BE2C (cell line): ENCODE data around the gene SIPA1L3.

Source experiments
- DNase-seq: peaks from one replicate; pipeline ENCODE4 v3.0.0-alpha.2; 2020
- H3K27me3 ChIP-seq: fragments of 250-450 bp; sonication (Bioruptor Pico); 2 replicates; pipeline ENCODE4 v1.5.1; 2020; ENCODE audit warnings: mild to moderate bottlenecking
- H3K36me3 ChIP-seq: fragments of 250-450 bp; sonication (Bioruptor Pico); 2 replicates; pipeline ENCODE4 v1.5.1; 2020; ENCODE audit warnings: mild to moderate bottlenecking
- H3K4me1 ChIP-seq: fragments of 250-450 bp; sonication (Bioruptor Pico); 2 replicates; pipeline ENCODE4 v1.5.1; 2020
- H3K4me3 ChIP-seq: 2 replicates; pipeline ENCODE4 v1.5.1; 2011; ENCODE audit warnings: low read depth, low read length
- H3K9me3 ChIP-seq: fragments of 250-450 bp; sonication (Bioruptor Pico); 2 replicates; pipeline ENCODE4 v1.5.1; 2020
- CTCF ChIP-seq: IDR thresholded peaks from 2 replicates; pipeline ENCODE4 v1.5.1; 2012; ENCODE audit warnings: mild to moderate bottlenecking, low read depth, low read length

The SIPA1L3 gene

GRCh38 chr19:38184815-38185214 lies 277.8 kb downstream of the SIPA1L3 start:
- no peak for TF ChIP-seq CTCF
- no peak overlapping the region for H3K4me3 ChIP-seq
- no peaks in the 10 kb centered on the region for H3K27me3 ChIP-seq
- no peak for DNase-seq
- H3K36me3 ChIP-seq: peaks cover 6% of the 10 kb centered on the region
- H3K9me3 ChIP-seq: no peaks in the 10 kb centered on the region
- H3K4me1 ChIP-seq: no peaks in the 10 kb centered on the region

GRCh38 chr19:38185562-38185961 lies 278.6 kb downstream of the SIPA1L3 start:
- no peak for DNase-seq

GRCh38 chr19:38190061-38190460 lies 283.1 kb downstream of the SIPA1L3 start:
- no peak for TF ChIP-seq CTCF
- Histone ChIP-seq H3K27me3 (no peaks in the 10 kb centered on the region), H3K4me1 (no peaks in the 10 kb centered on the region), H3K36me3 (peaks cover 3% of the 10 kb centered on the region), H3K9me3 (no peaks in the 10 kb centered on the region), H3K4me3 (no peak overlapping the region)
- no peak for DNase-seq

More at GRCh38 chr19:38185562-38185961, 278.6 kb downstream of the SIPA1L3 start:
- Histone ChIP-seq H3K27me3 (no peaks in the 10 kb centered on the region), H3K4me3 (no peak overlapping the region), H3K36me3 (peaks cover 7% of the 10 kb centered on the region), H3K4me1 (no peaks in the 10 kb centered on the region), H3K9me3 (no peaks in the 10 kb centered on the region)
- no peak for TF ChIP-seq CTCF

GRCh38 chr19:38190793-38191192 lies 283.8 kb downstream of the SIPA1L3 start:
- DNase-seq: no peak
- no peaks in the 10 kb centered on the region for H3K9me3 ChIP-seq

GRCh38 chr19:38191747-38192146 lies 284.7 kb downstream of the SIPA1L3 start:
- no peak overlapping the region for H3K4me3 ChIP-seq
- TF ChIP-seq CTCF: no peak
- peaks cover 3% of the 10 kb centered on the region; the same call in 1 of the 2 replicates for H3K36me3 ChIP-seq
- H3K9me3 ChIP-seq: no peaks in the 10 kb centered on the region
- no peak for DNase-seq
- H3K27me3 ChIP-seq: no peaks in the 10 kb centered on the region
- no peaks in the 10 kb centered on the region for H3K4me1 ChIP-seq

More at GRCh38 chr19:38190793-38191192, 283.8 kb downstream of the SIPA1L3 start:
- no peaks in the 10 kb centered on the region for H3K27me3 ChIP-seq
- peaks cover 3% of the 10 kb centered on the region; the same call in 1 of the 2 replicates for H3K36me3 ChIP-seq
- H3K4me1 ChIP-seq: no peaks in the 10 kb centered on the region
- no peak overlapping the region for H3K4me3 ChIP-seq
- TF ChIP-seq CTCF: no peak

- TF ChIP-seq CTCF: no peak
- no peaks in the 10 kb centered on the region for H3K27me3 ChIP-seq
These were observed 286.4 kb downstream of the SIPA1L3 start for GRCh38 chr19:38193445-38193844.

More at GRCh38 chr19:38193445-38193844, 286.4 kb downstream of the SIPA1L3 start:
- Histone ChIP-seq H3K4me1 (no peaks in the 10 kb centered on the region), H3K36me3 (peaks cover 4% of the 10 kb centered on the region), H3K4me3 (peak overlapping the region; percentile 28; the same call in 1 of the 2 replicates), H3K9me3 (no peaks in the 10 kb centered on the region)
- DNase-seq: peak; percentile 83
